ENCODE data around the gene METTL23.
"Not testable (repeated sequence)": the region's sequence is repeated elsewhere in the genome, so short reads cannot be mapped to it uniquely, and the experiment has no call there.

Gene METTL23

GRCh38 chr17:76735586-76736348 lies 9.1 kb downstream of the METTL23 start:
- no peak for DNase-seq

- peak; percentile 72 for DNase-seq
Measured at GRCh38 chr17:76736349-76737081, 9.9 kb downstream of the METTL23 start.

GRCh38 chr17:76737082-76737675 lies 10.5 kb downstream of the METTL23 start, which contains the start of gene SRSF2:
TSS of gene SRSF2 (minus strand) at chr17:76737331. CDS start at chr17:76737160, 171 bp downstream.
- DNase-seq = peak; percentile 99

GRCh38 chr17:76737676-76738467 lies 11.2 kb downstream of the METTL23 start, which contains the start of gene MFSD11:
TSS of gene MFSD11 (plus strand) at chr17:76738119. CDS start at chr17:76738353, 234 bp downstream.
- peak; percentile 93 to 94 for DNase-seq

- no peak for DNase-seq
Measured at GRCh38 chr17:76738468-76738850, 11.8 kb downstream of the METTL23 start.

- not testable (repeated sequence) for DNase-seq
Measured at GRCh38 chr17:76739568-76740115, 13.0 kb downstream of the METTL23 start.

DNA sequence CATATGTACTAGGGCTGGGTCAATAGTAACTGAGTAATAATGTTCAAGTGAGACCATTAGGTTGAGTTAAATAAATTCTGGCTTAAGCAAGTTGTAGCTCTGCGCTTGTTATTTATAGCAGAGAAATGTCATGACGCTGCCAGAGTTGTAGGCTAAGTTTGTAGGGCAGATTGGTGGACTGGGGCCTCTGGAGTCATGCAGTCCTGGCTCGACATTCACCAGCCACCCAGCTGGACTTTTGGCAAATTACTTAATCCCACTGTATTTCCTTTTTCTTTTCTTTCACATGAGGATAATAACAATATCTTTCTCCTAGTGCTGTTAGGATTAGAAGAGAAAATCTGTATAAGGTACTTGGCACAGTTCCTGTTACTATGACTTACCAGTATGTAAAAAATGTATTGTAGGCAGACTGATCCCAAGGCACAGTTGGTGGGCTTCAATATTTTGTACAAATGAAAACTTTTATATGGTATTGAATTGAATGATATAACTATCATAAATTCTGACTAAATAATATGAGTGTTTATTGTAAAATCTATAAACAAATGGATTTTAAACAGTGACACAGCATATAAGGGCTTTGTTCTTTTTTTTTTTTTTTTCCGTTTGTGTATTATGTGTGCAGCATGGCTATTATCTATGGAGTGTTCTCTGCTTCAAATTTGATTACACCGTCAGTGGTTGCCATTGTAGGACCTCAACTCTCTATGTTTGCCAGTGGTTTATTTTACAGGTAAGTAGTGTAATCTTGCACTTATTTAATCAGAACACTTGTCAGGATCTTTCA lies 13.9 kb downstream of the METTL23 start:
- no peak for DNase-seq

- no peak for DNase-seq
Measured at GRCh38 chr17:76742958-76743357, 16.3 kb downstream of the METTL23 start.

- DNase-seq = no peak
Measured at GRCh38 chr17:76744747-76745146, 18.1 kb downstream of the METTL23 start.

- DNase-seq = not testable (repeated sequence)
Measured at GRCh38 chr17:76745785-76746184, 19.1 kb downstream of the METTL23 start.

DNA sequence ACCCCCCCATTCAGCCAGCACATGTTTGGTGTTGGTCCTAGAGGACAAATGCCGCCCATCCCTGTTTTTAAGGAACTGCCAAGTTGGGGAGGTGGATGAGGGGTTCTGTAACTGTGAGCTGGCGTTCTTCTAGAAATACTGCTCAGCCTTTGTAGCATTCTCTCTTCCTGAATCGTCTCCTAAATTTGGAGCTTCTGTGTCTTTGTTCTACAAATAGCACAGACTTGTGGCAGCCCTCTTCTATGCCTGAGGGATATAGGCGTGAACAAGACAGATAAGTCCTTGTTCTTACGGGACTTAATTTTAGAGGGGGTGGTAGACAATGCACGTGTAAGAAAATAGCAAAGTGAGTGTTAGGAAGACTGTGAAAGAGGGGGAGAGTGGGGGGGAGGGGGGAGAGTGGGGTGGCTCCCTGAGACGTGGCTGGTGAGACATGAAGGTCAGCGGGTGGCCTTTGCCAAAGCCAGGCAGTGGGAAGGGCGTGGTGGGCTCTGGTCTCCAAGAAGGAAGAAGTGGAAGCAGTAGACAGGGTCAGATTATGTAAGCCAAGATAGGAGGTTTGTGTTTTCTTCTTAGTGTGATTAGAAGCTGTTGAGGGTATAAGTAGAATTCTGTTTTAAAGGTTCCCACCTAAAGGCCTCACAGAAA lies 21.2 kb downstream of the METTL23 start:
- DNase-seq = no peak

DNA sequence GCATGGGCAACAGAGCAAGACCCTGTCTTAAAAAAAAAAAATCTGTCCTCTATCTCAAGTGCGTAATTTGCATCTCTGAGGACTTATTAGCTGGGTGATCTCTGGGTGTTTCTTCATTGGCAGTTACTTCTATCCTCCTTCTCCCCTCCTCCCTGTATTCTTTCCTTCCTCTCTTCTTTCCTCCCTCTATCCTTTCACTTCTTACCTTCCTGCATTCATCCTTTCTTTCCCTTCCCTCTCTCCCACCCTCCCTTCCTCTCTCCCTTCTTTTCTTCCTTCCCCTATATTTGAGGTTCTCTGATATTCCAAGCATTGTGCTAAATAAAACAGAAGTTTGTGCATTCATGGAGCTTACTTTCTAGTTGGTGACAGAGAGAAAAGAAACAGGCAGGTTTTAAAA lies 22.0 kb downstream of the METTL23 start:
- no peak for DNase-seq

- no peak for DNase-seq
Measured at GRCh38 chr17:76751416-76751993, 24.9 kb downstream of the METTL23 start.

- DNase-seq = peak in 1 of 2 donors; percentile 56
Measured at GRCh38 chr17:76752006-76752405, 25.4 kb downstream of the METTL23 start.

DNA sequence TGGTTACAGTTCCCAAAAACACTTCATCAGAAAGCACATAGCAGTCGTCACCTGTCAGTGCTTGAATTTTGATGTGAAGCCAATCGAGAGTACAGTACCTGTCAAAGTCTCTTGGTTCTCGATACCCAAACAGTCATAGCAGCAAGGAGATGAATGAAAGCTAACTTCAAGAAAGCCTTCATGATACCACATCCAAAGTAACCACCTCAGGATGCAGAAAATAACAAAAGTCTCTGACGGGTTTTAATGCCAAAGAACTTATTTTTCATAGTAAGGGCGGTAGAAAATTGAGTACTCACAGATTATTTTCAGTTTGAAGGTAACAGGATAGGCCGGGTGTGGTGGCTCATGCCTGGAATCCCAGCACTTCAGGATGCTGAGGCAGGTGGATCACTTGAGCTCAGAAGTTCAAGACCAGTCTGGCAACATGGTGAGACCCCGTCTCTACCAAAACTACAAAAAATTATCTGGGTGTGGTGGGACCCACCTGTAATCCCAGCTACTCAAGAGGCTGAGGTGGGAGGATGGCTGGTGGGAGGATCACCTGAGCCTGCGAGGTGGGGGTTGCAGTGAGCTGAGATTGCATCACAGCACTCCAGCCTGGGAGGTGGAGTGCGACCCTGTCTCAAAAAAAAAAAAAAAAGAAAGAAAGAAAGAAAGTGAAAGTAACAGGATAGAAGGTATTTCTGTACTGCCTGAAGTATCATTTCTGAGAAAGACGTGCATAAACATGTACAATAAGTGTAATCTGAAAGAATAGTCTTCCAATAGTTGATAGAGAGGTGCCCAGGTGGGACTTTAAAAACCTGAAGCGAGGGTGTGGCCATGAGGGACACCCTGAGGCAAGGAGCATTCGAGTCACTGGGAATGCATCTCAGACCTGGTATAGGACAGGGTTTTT lies 26.7 kb downstream of the METTL23 start:
- DNase-seq = peak; percentile 45 to 54

DNA sequence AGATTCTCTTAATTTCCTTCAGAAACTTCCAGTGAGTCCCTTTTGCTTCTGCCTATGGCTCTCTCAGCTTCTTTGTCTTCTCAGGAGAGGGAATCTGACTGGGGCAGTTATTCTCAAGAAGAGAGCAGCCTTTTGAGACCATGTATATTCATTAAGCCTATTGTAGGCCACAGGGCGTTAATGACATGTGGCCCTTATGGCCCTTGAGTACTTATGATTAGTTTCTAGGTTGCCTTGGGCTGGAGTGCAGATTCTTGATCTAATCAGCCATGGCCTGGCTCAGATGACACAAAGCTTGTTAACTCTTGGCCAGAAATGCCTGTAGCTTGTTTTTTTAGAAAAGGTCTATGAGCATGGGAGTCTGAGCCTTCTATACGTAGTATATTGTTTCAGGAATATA lies 28.6 kb downstream of the METTL23 start:
- DNase-seq = no peak

DNA sequence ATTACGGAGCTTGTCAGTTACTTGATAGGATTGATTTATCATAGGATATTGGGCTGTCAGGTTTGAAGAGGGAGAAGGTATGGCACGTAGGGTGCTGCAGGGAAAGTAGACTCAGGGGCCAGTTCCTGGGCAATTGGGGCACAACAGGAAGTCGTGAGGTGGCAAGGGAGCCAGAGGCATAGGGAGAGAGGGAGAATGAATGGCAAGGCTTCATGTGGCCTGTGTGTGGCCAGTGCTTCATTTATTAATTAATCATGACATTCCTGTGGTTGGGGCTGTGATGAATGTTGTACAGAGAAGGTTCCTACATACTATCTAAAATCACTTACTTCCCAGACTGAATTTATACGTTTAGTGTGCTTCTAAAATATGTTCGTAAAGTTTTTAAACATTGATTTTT lies 30.6 kb downstream of the METTL23 start:
- DNase-seq = no peak

DNA sequence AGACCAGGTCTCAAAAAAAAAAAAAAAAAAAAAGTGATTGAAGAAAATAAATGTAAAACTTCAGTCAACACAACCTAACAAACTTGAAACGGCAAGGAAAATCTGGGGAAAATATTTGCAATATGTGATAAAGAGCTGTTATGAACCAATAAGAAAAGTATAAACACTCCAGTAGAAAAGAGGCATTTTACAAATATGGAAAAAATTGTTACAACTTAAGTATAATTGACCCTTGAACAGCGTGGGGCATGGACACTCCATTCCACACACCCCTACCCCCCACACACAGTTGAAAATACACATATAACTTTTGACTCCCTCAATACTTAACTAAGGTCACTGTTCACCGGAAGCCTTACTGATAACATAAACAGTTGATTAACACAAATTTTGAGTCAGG lies 31.9 kb downstream of the METTL23 start:
- no peak for DNase-seq

- peak; percentile 58 to 76 for DNase-seq
Measured at GRCh38 chr17:76772842-76773525, 46.3 kb downstream of the METTL23 start.
